Umbilical cord (tissue), 2 donors: ENCODE results near the gene ATRIP. TPM values are rescaled to one million over a fixed set of nuclear protein-coding genes. Genes with fewer than 3 reads are reported as not detected.

Source experiments
- DNase-seq: peaks from one replicate; pipeline ENCODE4 v3.0.0-alpha.2; 2015; ENCODE audit warnings: low spot score
- total RNA-seq: library from RNA; depleted of rRNA; stranded (reverse); fragments of >200 nt; gene quantifications from one replicate; pipeline ENCODE4 v1.2.3, GENCODE V29; 2014; ENCODE audit warnings: low replicate concordance; ENCODE audit not compliant: insufficient read depth

ATRIP gene
- total RNA-seq, 1 donor from 2014 or later = 9.4 TPM

- no peak for DNase-seq
Observed at GRCh38 chr3:48409291-48410201, 37.0 kb upstream of the ATRIP start.

- no peak for DNase-seq
Observed at GRCh38 chr3:48410205-48411040, 36.1 kb upstream of the ATRIP start.

GRCh38 chr3:48411041-48411588 lies 35.4 kb upstream of the ATRIP start:
- DNase-seq = no peak

- no peak for DNase-seq
Observed at GRCh38 chr3:48411606-48412374, 34.7 kb upstream of the ATRIP start.

- DNase-seq = no peak
Observed at GRCh38 chr3:48412375-48413001, 34.0 kb upstream of the ATRIP start.

- no peak for DNase-seq
Observed at GRCh38 chr3:48413086-48413485, 33.5 kb upstream of the ATRIP start.

- DNase-seq = no peak
Observed at GRCh38 chr3:48413611-48414010, 32.9 kb upstream of the ATRIP start.

- DNase-seq = no peak
Observed at GRCh38 chr3:48414376-48415250, 31.9 kb upstream of the ATRIP start.

GRCh38 chr3:48415251-48415953 lies 31.1 kb upstream of the ATRIP start:
- no peak for DNase-seq

GRCh38 chr3:48416091-48416505 lies 30.4 kb upstream of the ATRIP start:
- DNase-seq = no peak

- no peak for DNase-seq
Observed at GRCh38 chr3:48416546-48416945, 30.0 kb upstream of the ATRIP start.

- no peak for DNase-seq
Observed at GRCh38 chr3:48417529-48418108, 28.9 kb upstream of the ATRIP start.

GRCh38 chr3:48418140-48418539 lies 28.4 kb upstream of the ATRIP start:
- DNase-seq = no peak

GRCh38 chr3:48418651-48419050 lies 27.9 kb upstream of the ATRIP start:
- DNase-seq = no peak

- no peak for DNase-seq
Observed at GRCh38 chr3:48419149-48419548, 27.4 kb upstream of the ATRIP start.

- DNase-seq = no peak
Observed at GRCh38 chr3:48419597-48419996, 26.9 kb upstream of the ATRIP start.

GRCh38 chr3:48420561-48420960 lies 26.0 kb upstream of the ATRIP start:
- DNase-seq = no peak

- DNase-seq = no peak
Observed at GRCh38 chr3:48422272-48422671, 24.3 kb upstream of the ATRIP start.

GRCh38 chr3:48422681-48423080 lies 23.9 kb upstream of the ATRIP start:
- no peak for DNase-seq
